IMR-90 (cell line): ENCODE results near the gene AIRE. TPM values are rescaled to one million over a fixed set of nuclear protein-coding genes. Genes with fewer than 3 reads are reported as not detected.

ENCODE experiments used
- ATAC-seq: fragments of 200-7000 bp; cut with Tn5 transposase; 2 replicates; pipeline ENCODE4 v1.9.1; 2020; ENCODE audit warnings: low read depth, mild to moderate bottlenecking, moderate library complexity
- BruUV-seq: library from RNA; stranded (reverse); fragments of 400-500 nt; replicated peaks from 2 replicates; lab custom pipeline; 2021; lab: Mats Ljungman, UMichigan
- CTCF ChIA-PET: fragments of 300-600 bp; formaldehyde crosslinking; extraction: SDS; loops from one replicate; lab custom pipeline; 2021; ENCODE audit warnings: antibody characterized with exemption; lab: Yijun Ruan, JAX
- POLR2A ChIA-PET: fragments of 300-600 bp; sonication (Branson Sonifier 250); formaldehyde crosslinking; loops from one replicate; lab custom pipeline; 2022; ENCODE audit warnings: antibody characterized with exemption; ENCODE audit not compliant: unreplicated experiment; lab: Charles Lee
- DNase-seq: peaks from one replicate; pipeline ENCODE4 v3.0.0; 2013
- H2AFZ ChIP-seq: replicated peaks from 2 replicates; pipeline ENCODE3; 2013; ENCODE audit warnings: low read length, mild to moderate bottlenecking; ENCODE audit not compliant: poor library complexity
- H2AK5ac ChIP-seq: 2 replicates; pipeline ENCODE4 v1.6.1; 2013; ENCODE audit warnings: low read depth, low read length, inconsistent platforms
- H2AK9ac ChIP-seq: replicated peaks from 2 replicates; pipeline ENCODE3; 2013; ENCODE audit warnings: mild to moderate bottlenecking, low read depth, low read length, moderate library complexity; ENCODE audit not compliant: poor library complexity
- H2BK120ac ChIP-seq: 2 replicates; pipeline ENCODE4 v1.6.1; 2013; ENCODE audit warnings: low read depth, low read length, inconsistent platforms
- H2BK15ac ChIP-seq: 3 replicates; pipeline ENCODE4 v1.6.1; 2013; ENCODE audit warnings: low read depth, low read length, inconsistent platforms
- H2BK20ac ChIP-seq: 2 replicates; pipeline ENCODE4 v1.6.1; 2013; ENCODE audit warnings: low read depth, mild to moderate bottlenecking, inconsistent platforms, low read length, moderate library complexity
- H2BK5ac ChIP-seq: 2 replicates; pipeline ENCODE4 v1.6.1; 2013; ENCODE audit warnings: mild to moderate bottlenecking, low read depth, low read length, inconsistent platforms; ENCODE audit not compliant: poor library complexity, severe bottlenecking
- H3K14ac ChIP-seq: replicated peaks from 2 replicates; pipeline ENCODE4 v1.6.1; 2013; ENCODE audit warnings: low read depth, low read length, inconsistent platforms
- H3K18ac ChIP-seq: 2 replicates; pipeline ENCODE4 v1.6.1; 2013; ENCODE audit warnings: low read depth, low read length, control low read depth
- H3K23ac ChIP-seq: 2 replicates; pipeline ENCODE4 v1.6.1; 2013; ENCODE audit warnings: low read depth, low read length, inconsistent platforms
- H3K27ac ChIP-seq: 2 replicates; pipeline ENCODE4 v1.5.1; 2013; ENCODE audit warnings: mild to moderate bottlenecking, control low read depth, low read length; ENCODE audit not compliant: insufficient read depth
- H3K27me3 ChIP-seq: 2 replicates; pipeline ENCODE4 v1.6.1; 2013; ENCODE audit warnings: low read length; ENCODE audit not compliant: control insufficient read depth, insufficient read depth
- H3K36me3 ChIP-seq: 2 replicates; pipeline ENCODE4 v1.6.1; 2013; ENCODE audit warnings: low read length, mixed read lengths; ENCODE audit not compliant: control insufficient read depth, insufficient read depth
- H3K4ac ChIP-seq: 2 replicates; pipeline ENCODE4 v1.6.1; 2013; ENCODE audit warnings: low read depth, low read length, inconsistent platforms
- H3K4me1 ChIP-seq: 2 replicates; pipeline ENCODE4 v1.6.1; 2013; ENCODE audit warnings: low read length, mixed read lengths; ENCODE audit not compliant: control insufficient read depth, insufficient read depth
- H3K4me2 ChIP-seq: 2 replicates; pipeline ENCODE4 v1.6.1; 2013; ENCODE audit warnings: low read depth, mild to moderate bottlenecking, control low read depth, low read length, moderate library complexity
- H3K4me3 ChIP-seq: 2 replicates; pipeline ENCODE4 v1.5.1; 2013; ENCODE audit warnings: low read depth, mild to moderate bottlenecking, control low read depth, low read length, moderate library complexity; ENCODE audit not compliant: insufficient read depth
- H3K56ac ChIP-seq: 2 replicates; pipeline ENCODE4 v1.6.1; 2013; ENCODE audit warnings: low read length, inconsistent platforms; ENCODE audit not compliant: insufficient read depth; ENCODE audit errors: extremely low read depth
- H3K79me1 ChIP-seq, 2 experiments: 2 replicates each; pipeline ENCODE4 v1.6.1; 2013; ENCODE audit warnings: low read length in 2 of 2, inconsistent platforms in 1 of 2, low read depth in 1 of 2
- H3K9ac ChIP-seq: 2 replicates; pipeline ENCODE4 v1.6.1; 2013; ENCODE audit warnings: low read depth, low read length, control low read depth
- H3K9me1 ChIP-seq: 2 replicates; pipeline ENCODE4 v1.6.1; 2013; ENCODE audit warnings: low read length, inconsistent platforms; ENCODE audit not compliant: insufficient read depth
- H3K9me3 ChIP-seq: 2 replicates; pipeline ENCODE4 v1.6.1; 2013; ENCODE audit warnings: low read length; ENCODE audit not compliant: control insufficient read depth, insufficient read depth
- H4K20me1 ChIP-seq: 2 replicates; pipeline ENCODE4 v1.6.1; 2013; ENCODE audit warnings: low read length, inconsistent platforms; ENCODE audit not compliant: insufficient read depth
- H4K5ac ChIP-seq: 2 replicates; pipeline ENCODE4 v1.6.1; 2013; ENCODE audit warnings: mild to moderate bottlenecking, low read depth, low read length, control low read depth
- H4K8ac ChIP-seq, 2 experiments: 2 replicates each; pipeline ENCODE4 v1.6.1; 2013; ENCODE audit warnings: low read depth in 2 of 2, low read length in 2 of 2, control low read depth in 1 of 2, inconsistent platforms in 1 of 2
- H4K91ac ChIP-seq: 2 replicates; pipeline ENCODE4 v1.6.1; 2013; ENCODE audit warnings: low read depth, low read length, inconsistent platforms; ENCODE audit not compliant: insufficient read depth
- CHD1 ChIP-seq: IDR thresholded peaks from 2 replicates; pipeline ENCODE4 v1.6.1; 2012; ENCODE audit warnings: low read depth, low read length, improper control_type of control experiment
- WGBS, 2 experiments: methylation state at CpG; one replicate each; pipeline versions ENCODE4 v1.1.5 to v1.1.7; 2013; ENCODE audit warnings: missing lambda C conversion rate in 2 of 2; ENCODE audit not compliant: insufficient read length in 1 of 2; ENCODE audit errors: extremely low coverage in 2 of 2; 5-methylcytosine and 5-hydroxymethylcytosine counted together
- dilution Hi-C: fragments of 300-500 bp; cut with HindIII; formaldehyde crosslinking; loops from one replicate; pipeline ENCODE4 v1.14.3; 2018; ENCODE audit warnings: low sequenced_read_pairs; ENCODE audit not compliant: unreplicated experiment
- in situ Hi-C: fragments of 300-500 bp; cut with MboI; formaldehyde crosslinking; loops from 3 replicates; pipeline ENCODE4 v1.14.3; 2019; ENCODE audit warnings: low sequenced_read_pairs, inconsistent platforms, mixed read lengths
- intact Hi-C: fragments of 100-400 bp; cut with micrococcal nuclease; formaldehyde crosslinking; loops from 2 replicates; pipeline ENCODE4 v1.10.0; 2022
- polyA plus RNA-seq, 3 experiments: library from polyadenylated mRNA; depleted of rRNA; stranded (reverse); fragments of >200 nt; gene quantifications; 2 replicates each; pipeline ENCODE4 v1.2.3, GENCODE V29; 2012; ENCODE audit warnings: low replicate concordance in 1 of 3
- total RNA-seq: library from RNA; depleted of rRNA; stranded (reverse); fragments of >200 nt; gene quantifications from 2 replicates; pipeline ENCODE4 v1.2.3, GENCODE V29; 2012

Gene AIRE
- total and polyA plus RNA-seq, 2 of the 4 experiments (the other 2 are of a cell fraction): 0.05 TPM; not detected in 1

- Histone ChIP-seq H2BK15ac (no peak overlapping the region), H3K9ac (no peak overlapping the region), H3K14ac (no peak overlapping the region), H3K4me3 (no peak overlapping the region), H3K56ac (no peak overlapping the region), H2BK20ac (no peak overlapping the region), H3K9me1 (no peaks in the 10 kb centered on the region), H3K18ac (no peak overlapping the region), H3K9me3 (no peaks in the 10 kb centered on the region), H2AK5ac (no peak overlapping the region), H2BK120ac (no peak overlapping the region), H4K8ac (no peak overlapping the region), H3K23ac (no peak overlapping the region), H3K79me1 (peaks cover 7 to 28% of the 10 kb centered on the region in 2 experiments; a peak in 3 of 4 replicates), H3K27me3 (no peaks in the 10 kb centered on the region), H2AK9ac (no peak overlapping the region), H2AFZ (peak overlapping the region; percentile 23), H4K5ac (no peak overlapping the region), H3K36me3 (peaks cover 60% of the 10 kb centered on the region), H4K20me1 (peaks cover 25% of the 10 kb centered on the region), H3K4ac (no peak overlapping the region), H4K91ac (no peak overlapping the region), H2BK5ac (no peak overlapping the region), H3K4me1 (peaks cover 5% of the 10 kb centered on the region; the same call in 1 of the 2 replicates), H3K27ac (no peak overlapping the region), H3K4me2 (no peak overlapping the region)
- in situ Hi-C loops: no loop called here
- CTCF ChIA-PET: no interaction called here
- dilution Hi-C loops: no loop called here
- POLR2A ChIA-PET: no interaction called here
- no peak for TF ChIP-seq CHD1
- no peak for ATAC-seq
- 84% methylated on average over 16 of the region's 28 CpGs; no CpG with 5 or more reads in 1 of the 2 experiments for WGBS, 2 experiments
- no TSS peak for BruUV-seq
- DNase-seq: no peak
- intact Hi-C loops: no loop called here
Observed at GRCh38 chr21:44310628-44311507, 25.2 kb downstream of the AIRE start.
